Astrocyte of the spinal cord (primary cell): ENCODE measurements around the gene AKR7A2.
"Not testable (repeated sequence)": the region's sequence is repeated elsewhere in the genome, so short reads cannot be mapped to it uniquely, and the experiment has no call there.

Experiments
- DNase-seq: peaks from one replicate; pipeline ENCODE4 v3.0.0; 2011; ENCODE audit warnings: low read depth, low spot score
- H3K4me3 ChIP-seq: 2 replicates; pipeline ENCODE4 v1.5.1; 2011; ENCODE audit warnings: low read depth, mild to moderate bottlenecking, low read length, moderate library complexity
- in situ Hi-C: cut with HindIII; loops from 2 replicates; pipeline ENCODE4 v1.10.0; 2017; ENCODE audit warnings: low sequenced_read_pairs
- TF ChIP-seq, protein P1 (sequence below): IDR thresholded peaks from 2 replicates; pipeline ENCODE4 v1.5.1; 2012; ENCODE audit warnings: low read depth, mild to moderate bottlenecking, low read length, inconsistent platforms

AKR7A2 gene

DNA sequence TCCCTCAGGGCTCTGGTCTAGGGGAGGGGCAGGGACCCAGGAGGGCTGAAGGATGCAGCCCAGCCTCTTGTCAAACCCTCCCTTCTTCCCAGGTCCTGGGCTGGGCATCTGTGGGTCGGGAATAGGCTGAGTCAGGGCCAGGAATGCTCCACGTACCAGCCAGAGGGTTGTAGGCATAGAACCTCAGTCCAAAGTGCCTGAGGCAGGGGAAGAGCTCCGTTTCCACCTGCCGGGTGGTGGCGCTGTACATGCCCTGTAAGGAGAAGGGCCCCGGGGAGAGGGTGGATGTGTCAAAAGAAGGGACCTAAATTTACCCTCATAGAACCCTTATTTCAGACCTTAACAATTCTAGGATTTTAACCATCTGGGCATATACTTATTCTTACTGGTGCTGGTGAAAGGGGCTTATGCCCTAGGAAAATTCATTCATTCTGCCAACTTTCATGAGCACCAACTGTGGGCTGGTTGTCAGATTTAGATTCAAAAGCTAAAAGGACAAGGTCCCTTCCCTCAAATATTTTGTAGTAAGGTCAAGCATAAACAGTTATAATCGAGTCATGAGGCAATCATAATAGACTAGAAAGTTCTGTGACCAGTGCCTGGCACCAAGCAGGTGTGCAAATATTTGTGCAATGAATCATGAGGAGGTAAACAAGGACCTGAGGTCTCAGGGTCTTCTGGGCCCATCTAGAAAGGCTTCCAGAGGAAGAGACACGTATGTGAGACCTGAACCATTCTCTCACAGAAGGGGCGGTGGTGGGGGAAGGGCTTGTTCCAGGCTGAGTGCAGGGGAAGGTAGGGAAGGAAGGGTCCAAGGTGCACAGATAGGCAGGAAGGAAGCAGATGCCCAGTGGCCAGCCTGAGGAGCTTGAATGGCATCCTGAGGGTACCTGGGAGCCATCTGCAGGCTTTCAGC, 42.3 kb downstream of the AKR7A2 start:
- H3K4me3 ChIP-seq, in situ Hi-C loops, DNase-seq: not testable (repeated sequence)
- TF ChIP-seq, protein P1, sequence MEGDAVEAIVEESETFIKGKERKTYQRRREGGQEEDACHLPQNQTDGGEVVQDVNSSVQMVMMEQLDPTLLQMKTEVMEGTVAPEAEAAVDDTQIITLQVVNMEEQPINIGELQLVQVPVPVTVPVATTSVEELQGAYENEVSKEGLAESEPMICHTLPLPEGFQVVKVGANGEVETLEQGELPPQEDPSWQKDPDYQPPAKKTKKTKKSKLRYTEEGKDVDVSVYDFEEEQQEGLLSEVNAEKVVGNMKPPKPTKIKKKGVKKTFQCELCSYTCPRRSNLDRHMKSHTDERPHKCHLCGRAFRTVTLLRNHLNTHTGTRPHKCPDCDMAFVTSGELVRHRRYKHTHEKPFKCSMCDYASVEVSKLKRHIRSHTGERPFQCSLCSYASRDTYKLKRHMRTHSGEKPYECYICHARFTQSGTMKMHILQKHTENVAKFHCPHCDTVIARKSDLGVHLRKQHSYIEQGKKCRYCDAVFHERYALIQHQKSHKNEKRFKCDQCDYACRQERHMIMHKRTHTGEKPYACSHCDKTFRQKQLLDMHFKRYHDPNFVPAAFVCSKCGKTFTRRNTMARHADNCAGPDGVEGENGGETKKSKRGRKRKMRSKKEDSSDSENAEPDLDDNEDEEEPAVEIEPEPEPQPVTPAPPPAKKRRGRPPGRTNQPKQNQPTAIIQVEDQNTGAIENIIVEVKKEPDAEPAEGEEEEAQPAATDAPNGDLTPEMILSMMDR, result peak; percentile 11

DNA sequence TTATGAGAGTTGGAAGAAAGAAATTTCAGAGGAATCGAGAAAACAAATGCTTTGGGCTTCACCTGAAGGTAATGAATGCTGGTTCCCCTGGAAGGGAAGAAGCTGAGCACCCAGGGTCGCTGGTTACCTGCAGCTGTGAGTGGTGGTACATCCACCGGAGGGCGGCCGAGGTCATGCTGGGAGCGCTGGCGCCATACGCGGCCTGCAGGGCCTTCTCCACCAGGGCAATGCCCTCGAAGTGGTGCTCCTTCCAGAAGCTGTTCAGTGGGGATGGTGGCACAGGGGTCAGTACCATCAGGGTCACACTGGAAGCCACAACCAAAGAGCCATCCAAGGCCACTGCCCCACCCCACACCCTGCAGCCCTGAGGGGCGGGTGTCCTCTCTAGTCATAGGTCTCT, 43.5 kb downstream of the AKR7A2 start:
- no peak overlapping the region for H3K4me3 ChIP-seq
- in situ Hi-C loops, result no loop called here
- TF ChIP-seq, protein P1, result no peak
- no peak for DNase-seq

DNA sequence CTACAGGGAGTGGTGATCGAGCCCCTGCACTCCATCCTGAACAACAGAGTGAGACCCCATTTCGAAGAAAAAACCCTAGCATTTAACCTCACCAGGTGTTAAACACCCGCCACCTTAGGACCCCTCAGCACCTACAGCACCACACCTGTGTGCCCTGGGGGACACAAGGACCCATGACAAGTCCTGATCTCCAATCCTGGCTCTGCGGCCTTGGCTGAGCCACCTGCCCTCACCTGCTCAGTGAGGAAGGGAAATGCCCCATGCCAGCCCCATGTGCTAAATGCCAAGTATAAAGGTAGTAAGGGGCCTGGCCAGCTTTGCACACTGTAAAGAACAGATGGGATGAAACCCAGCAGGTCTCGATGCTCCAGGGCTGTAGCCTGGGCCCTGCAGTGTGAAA, 49.2 kb downstream of the AKR7A2 start:
- no peak overlapping the region for H3K4me3 ChIP-seq
- DNase-seq, result no peak
- TF ChIP-seq, protein P1, result no peak
- in situ Hi-C loops, result no loop called here

DNA sequence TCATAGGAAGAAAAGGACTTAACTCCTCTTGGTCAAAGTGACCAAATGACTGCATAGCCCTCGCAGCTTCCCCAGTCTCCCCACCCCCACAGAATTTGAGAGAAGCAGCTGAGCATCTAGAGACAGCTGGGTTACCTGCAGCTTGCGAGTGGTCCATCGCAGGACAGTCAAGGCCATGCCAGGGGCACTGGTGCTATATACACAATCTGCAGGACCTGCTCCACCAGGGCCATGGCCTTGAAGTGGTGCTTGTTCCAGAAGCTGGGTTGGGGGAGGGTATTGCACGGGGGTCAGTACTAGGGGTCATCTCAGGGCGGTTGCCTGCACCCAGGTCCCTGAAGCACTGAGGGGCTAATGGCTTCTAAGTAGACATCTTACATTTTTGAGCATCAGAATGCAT, 49.9 kb downstream of the AKR7A2 start:
- DNase-seq, result no peak
- in situ Hi-C loops, result no loop called here
- no peak overlapping the region for H3K4me3 ChIP-seq
- TF ChIP-seq, protein P1, result no peak

DNA sequence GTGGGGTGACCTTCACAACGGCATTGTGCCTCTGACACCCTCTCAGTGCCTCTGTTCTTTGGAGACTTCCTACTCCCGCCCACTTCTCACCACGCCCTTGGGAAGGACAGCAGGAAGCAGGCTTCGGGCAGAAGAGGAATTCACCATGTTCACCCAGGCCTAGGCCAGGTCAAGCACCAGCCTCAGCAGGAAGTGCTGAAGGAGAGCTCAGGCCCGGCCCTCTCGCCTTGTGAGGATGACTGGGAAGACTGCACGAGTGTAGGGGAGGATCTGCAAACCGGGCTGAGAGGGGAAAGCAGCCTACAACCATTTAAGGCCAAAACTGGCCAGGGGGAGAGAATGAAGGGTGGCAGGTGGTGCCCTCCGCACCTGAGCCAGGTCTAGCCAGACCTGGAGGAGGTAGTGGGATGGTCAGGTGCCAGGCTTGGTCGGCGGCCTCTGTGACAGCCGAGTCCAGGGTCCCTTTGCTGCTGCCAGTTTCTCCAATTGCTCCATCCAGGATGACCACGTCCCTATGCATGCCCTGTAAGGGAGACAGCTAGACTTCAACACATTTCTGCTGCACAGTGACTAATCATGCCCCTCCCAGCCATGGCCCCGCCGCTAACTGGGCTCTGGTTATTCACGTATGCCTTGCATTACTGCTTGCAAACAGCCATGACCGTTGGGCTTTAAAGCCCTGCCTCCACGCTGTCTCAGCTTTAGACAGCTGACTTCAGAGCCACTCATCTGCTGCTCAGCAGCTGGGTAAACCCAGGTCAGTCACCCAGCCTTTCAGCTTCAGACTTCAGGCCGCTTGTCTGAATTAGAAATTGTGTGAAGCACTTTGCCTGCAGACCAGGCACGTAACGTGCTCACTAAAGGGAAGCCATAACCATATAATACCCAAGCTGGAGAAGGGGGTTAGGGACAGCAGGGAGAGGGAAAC, 51.5 kb downstream of the AKR7A2 start:
- no peak overlapping the region for H3K4me3 ChIP-seq
- peak; percentile 90 for DNase-seq
- TF ChIP-seq, protein P1, result no peak
- in situ Hi-C loops, result no loop called here

DNA sequence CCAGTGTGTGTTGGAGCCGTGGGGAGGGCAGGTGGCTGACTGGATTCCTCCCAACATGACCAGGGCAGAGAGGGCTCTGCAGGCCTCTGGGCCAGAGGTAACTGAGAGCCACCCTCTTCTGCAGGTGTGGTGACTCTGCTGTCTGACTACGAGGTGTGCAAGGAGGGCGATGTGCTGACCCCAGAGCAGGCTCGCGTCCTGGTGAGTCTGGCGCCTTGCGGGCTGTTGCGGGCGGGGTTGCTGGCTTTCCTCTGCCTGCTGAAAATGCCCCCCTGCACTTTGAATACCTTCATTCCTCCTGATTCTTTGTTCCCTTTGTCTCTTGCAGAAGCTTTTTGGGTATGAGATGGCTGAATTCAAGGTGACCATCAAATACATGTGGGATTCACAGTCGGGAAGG, 53.6 kb downstream of the AKR7A2 start:
- DNase-seq, result no peak
- TF ChIP-seq, protein P1, result no peak
- in situ Hi-C loops, result no loop called here
- no peak overlapping the region for H3K4me3 ChIP-seq
